Measurements from ENCODE around the gene SPRR2A.
A peak's percentile ranks its signal among the peaks of the same experiment; 100 is the strongest.

Gene SPRR2A

DNA sequence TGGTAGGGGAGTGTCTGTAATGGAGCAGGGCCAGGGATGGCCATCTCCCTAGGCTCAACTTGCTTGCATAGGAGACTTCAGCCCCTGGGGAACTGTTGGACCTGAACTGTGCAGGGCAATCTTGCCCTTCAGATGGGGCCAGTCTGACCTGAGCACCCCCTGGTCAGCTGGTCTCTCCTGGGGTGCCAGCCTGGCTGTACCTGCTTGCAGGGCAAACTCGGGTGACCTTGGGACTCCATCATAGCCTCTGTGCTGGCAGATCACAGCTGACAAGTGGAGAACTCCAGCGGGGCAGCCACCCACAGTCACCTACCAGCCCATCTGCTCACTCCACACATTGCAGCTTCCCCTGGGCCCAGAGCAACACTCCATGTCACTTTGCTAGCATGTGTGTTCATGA, 8.1 kb downstream of the SPRR2A start:
- ChIA-PET CTCF (no interaction called here), POLR2A (no interaction called here)
- no peak for DNase-seq (ENCODE audit: extremely low spot score)
- TF ChIP-seq ARNT (IDR thresholded peaks at IDR 0.05) (no peak), ZNF384 (IDR thresholded peaks at IDR 0.05) (no peak), L3MBTL2 (conservative IDR thresholded peaks at IDR 0.05) (no peak), FOXM1 (IDR thresholded peaks at IDR 0.05; ENCODE audit: borderline replicate concordance) (no peak), LEF1 (IDR thresholded peaks at IDR 0.05; ENCODE audit: borderline replicate concordance) (no peak), FOXA1 (IDR thresholded peaks at IDR 0.05) (no peak), TARDBP (IDR thresholded peaks at IDR 0.05) (no peak), ELF4 (IDR thresholded peaks at IDR 0.05) (no peak), BHLHE40 (IDR thresholded peaks at IDR 0.05; ENCODE audit: borderline replicate concordance) (no peak), SP1 (IDR thresholded peaks at IDR 0.05) (no peak), SUZ12 (IDR thresholded peaks at IDR 0.05) (no peak), CTBP1 (IDR thresholded peaks at IDR 0.05; ENCODE audit: borderline replicate concordance) (no peak), HDGF (IDR thresholded peaks at IDR 0.05; ENCODE audit: borderline replicate concordance) (no peak), FOXK2 (IDR thresholded peaks at IDR 0.05) (no peak), NFRKB (IDR thresholded peaks at IDR 0.05) (no peak)
- TF ChIP-seq, protein P1, sequence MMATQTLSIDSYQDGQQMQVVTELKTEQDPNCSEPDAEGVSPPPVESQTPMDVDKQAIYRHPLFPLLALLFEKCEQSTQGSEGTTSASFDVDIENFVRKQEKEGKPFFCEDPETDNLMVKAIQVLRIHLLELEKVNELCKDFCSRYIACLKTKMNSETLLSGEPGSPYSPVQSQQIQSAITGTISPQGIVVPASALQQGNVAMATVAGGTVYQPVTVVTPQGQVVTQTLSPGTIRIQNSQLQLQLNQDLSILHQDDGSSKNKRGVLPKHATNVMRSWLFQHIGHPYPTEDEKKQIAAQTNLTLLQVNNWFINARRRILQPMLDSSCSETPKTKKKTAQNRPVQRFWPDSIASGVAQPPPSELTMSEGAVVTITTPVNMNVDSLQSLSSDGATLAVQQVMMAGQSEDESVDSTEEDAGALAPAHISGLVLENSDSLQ (IDR thresholded peaks at IDR 0.05) = no peak

DNA sequence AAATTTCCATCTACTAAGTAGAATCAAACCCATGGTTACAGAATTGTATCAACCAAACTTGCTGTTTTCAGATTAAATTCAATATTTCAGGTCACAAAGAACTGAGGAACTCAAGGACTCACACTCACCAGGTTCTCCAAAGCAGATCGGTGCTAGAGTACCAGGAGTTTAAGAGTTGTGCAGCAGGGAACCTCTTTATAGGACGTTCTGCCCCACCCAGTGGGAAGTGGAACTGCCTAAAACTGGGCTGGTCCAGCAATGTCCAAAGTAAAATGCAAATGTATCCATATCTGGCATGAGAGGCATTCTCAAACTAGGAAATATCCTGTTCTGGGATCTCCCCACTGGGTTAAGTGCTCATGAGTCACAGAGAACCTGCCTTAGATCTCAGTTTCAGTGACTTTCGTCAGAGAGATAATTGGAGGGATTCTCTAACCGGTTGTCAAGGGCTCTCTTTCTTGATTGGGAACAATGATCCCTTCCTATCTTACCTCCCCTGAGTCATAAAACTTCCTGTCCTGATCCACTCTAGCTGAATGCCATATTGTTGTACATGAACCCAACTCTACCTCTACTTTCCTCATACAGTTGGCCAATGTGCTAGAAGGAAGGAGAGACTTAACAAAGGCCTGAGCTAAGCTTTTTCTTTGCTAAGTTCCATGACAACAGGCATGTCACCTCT, 16.2 kb downstream of the SPRR2A start, which contains the start of gene SPRR2D:
Gene SPRR2D, minus strand, starts transcription at position 171 of the 682 bp plus-strand sequence. CDS start 774 bp downstream, outside the sequence.
- no peak for DNase-seq (ENCODE audit: extremely low spot score)
- CTCF ChIA-PET = no interaction called here
- no peak for TF ChIP-seq SUZ12 (IDR thresholded peaks at IDR 0.05)
- no peak for TF ChIP-seq HDGF (IDR thresholded peaks at IDR 0.05; ENCODE audit: borderline replicate concordance)
- TF ChIP-seq FOXA1 (IDR thresholded peaks at IDR 0.05) = no peak
- POLR2A ChIA-PET = no interaction called here

DNA sequence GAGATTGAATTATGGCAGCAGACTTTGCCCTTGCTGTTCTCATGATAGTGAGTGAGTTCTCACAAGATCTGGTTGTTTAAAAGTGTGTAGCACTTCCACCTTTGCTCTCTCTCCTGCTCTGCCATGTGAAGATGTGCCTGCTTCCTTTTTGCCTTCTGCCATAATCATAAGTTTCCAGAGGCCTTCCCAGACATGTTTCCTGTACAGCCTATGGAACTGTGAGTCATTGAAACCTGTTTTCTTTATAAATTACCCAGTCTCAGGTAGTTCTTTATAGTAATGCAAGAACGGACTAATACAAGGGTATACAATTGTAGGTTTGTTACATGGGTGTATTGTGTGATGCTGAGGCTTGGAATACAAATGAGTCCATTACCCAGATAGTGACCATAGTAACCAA, 22.1 kb downstream of the SPRR2A start:
- CTCF ChIA-PET = no interaction called here
- DNase-seq (ENCODE audit: extremely low spot score) = no peak
- POLR2A ChIA-PET = no interaction called here
- TF ChIP-seq, protein P1 (IDR thresholded peaks at IDR 0.05) = no peak
- no peak for TF ChIP-seq LEF1 (IDR thresholded peaks at IDR 0.05; ENCODE audit: borderline replicate concordance)
- TF ChIP-seq FOXM1 (IDR thresholded peaks at IDR 0.05; ENCODE audit: borderline replicate concordance) = no peak
- no peak for TF ChIP-seq ARNT (IDR thresholded peaks at IDR 0.05)
- TF ChIP-seq SUZ12 (IDR thresholded peaks at IDR 0.05) = no peak
- TF ChIP-seq NFRKB (IDR thresholded peaks at IDR 0.05) = no peak
- TF ChIP-seq ZNF384 (IDR thresholded peaks at IDR 0.05) = no peak
- no peak for TF ChIP-seq CTBP1 (IDR thresholded peaks at IDR 0.05; ENCODE audit: borderline replicate concordance)
- no peak for TF ChIP-seq HDGF (IDR thresholded peaks at IDR 0.05; ENCODE audit: borderline replicate concordance)
- TF ChIP-seq SP1 (IDR thresholded peaks at IDR 0.05) = no peak
- no peak for TF ChIP-seq TARDBP (IDR thresholded peaks at IDR 0.05)
- TF ChIP-seq ELF4 (IDR thresholded peaks at IDR 0.05) = no peak
- no peak for TF ChIP-seq L3MBTL2 (conservative IDR thresholded peaks at IDR 0.05)
- TF ChIP-seq FOXK2 (IDR thresholded peaks at IDR 0.05) = no peak
- no peak for TF ChIP-seq FOXA1 (IDR thresholded peaks at IDR 0.05)
- no peak for TF ChIP-seq BHLHE40 (IDR thresholded peaks at IDR 0.05; ENCODE audit: borderline replicate concordance)

DNA sequence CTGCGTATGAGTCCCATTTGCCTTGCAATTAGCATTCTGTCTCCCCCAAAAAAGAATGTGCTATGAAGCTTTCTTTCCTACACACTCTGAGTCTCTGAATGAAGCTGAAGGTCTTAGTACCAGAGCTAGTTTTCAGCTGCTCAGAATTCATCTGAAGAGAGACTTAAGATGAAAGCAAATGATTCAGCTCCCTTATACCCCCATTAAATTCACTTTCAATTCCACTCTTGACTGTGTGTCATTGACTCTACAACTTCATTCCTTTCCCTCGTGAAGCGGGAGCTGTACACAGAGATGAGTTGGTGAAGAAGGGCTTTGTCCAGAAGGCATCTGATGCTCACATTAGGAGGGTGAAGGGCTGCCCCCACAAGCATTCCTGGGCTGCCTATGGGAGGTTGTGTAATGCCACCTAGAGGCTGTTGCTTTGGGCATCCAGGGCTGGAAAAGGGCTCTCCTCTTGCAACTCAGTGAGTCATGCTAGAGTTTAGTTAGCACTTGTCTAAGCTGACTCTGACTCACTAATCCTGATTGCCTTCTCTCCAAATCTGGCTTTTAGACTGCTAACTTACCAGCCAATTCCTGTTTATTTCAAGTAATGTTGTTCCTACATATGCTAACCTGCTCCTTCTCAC, 24.5 kb downstream of the SPRR2A start:
- ChIA-PET POLR2A (no interaction called here), CTCF (no interaction called here)
- peak; percentile 34 for DNase-seq (ENCODE audit: extremely low spot score)
- no peak for TF ChIP-seq ZNF384 (IDR thresholded peaks at IDR 0.05)
- TF ChIP-seq HDGF (IDR thresholded peaks at IDR 0.05; ENCODE audit: borderline replicate concordance) = no peak

DNA sequence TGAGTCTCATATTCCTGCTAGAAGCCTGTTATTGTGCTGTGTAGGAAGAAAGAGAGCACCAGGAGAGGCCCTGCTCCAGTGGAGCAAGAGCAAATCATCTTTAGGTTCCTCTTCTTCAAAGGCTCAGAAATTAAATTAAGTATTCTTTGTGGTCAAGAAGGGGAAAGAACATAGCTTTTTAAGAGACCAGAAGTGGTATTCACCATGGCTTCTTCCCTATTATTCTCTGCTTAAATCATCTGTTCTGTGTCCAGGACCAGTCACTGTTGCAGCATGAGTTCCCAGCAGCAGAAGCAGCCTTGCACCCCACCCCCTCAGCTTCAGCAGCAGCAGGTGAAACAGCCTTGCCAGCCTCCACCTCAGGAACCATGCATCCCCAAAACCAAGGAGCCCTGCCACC, 25.2 kb downstream of the SPRR2A start:
- ChIA-PET POLR2A (no interaction called here), CTCF (no interaction called here)
- TF ChIP-seq HDGF (IDR thresholded peaks at IDR 0.05; ENCODE audit: borderline replicate concordance) = no peak
- TF ChIP-seq, protein P1 (IDR thresholded peaks at IDR 0.05) = no peak
- no peak for TF ChIP-seq ARNT (IDR thresholded peaks at IDR 0.05)
- no peak for TF ChIP-seq BHLHE40 (IDR thresholded peaks at IDR 0.05; ENCODE audit: borderline replicate concordance)
- TF ChIP-seq ZNF384 (IDR thresholded peaks at IDR 0.05) = no peak
- no peak for DNase-seq (ENCODE audit: extremely low spot score)

DNA sequence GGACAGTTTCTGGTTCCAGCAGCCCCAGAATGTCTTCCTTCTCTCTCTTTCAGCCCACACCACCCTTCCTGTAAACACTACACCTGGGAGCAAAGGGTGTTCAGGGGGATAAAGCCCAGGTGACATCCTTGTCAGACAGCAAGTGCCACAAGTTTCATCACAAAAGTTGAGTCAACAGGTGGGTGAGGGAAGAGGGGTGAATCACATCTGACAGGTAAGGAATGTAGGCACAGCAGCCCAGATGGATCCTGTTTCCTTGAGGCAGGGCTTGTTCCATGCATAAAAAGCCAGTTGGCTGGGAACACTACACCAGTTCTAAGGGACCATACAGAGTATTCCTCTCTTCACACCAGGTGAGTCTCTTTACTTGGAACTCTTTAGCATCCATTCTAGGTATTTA, 26.4 kb downstream of the SPRR2A start, which contains the start of gene SPRR1B:
Gene SPRR1B, plus strand, starts transcription at position 309 of the 400 bp plus-strand sequence. CDS start 1,143 bp downstream, outside the sequence.
- DNase-seq (ENCODE audit: extremely low spot score) = no peak
- POLR2A ChIA-PET = no interaction called here
- CTCF ChIA-PET = no interaction called here
- TF ChIP-seq FOXK2 (IDR thresholded peaks at IDR 0.05) (no peak), FOXM1 (IDR thresholded peaks at IDR 0.05; ENCODE audit: borderline replicate concordance) (no peak)
- TF ChIP-seq, protein P1 (IDR thresholded peaks at IDR 0.05) = no peak

All from HEK293T (cell line).